ENCODE data around the gene NSA2. TPM values are rescaled to one million over a fixed set of nuclear protein-coding genes. Genes with fewer than 3 reads are reported as not detected.

NSA2 gene
- total RNA-seq, 1 experiment from 2014 or later, result 42.7 TPM

- no peak for DNase-seq (ENCODE audit: low read depth, low spot score)
- Histone ChIP-seq H3K4me3 (ENCODE audit: low read depth in 2 of 2, low read length in 2 of 2) (no peak overlapping the region), H3K36me3 (ENCODE audit: control insufficient read depth, insufficient read depth, low read length) (no peaks in the 10 kb centered on the region), H3K4me1 (ENCODE audit: control insufficient read depth, insufficient read depth, low read length) (no peaks in the 10 kb centered on the region), H3K27ac (ENCODE audit: low read length) (no peak overlapping the region), H3K27me3 (ENCODE audit: control insufficient read depth, insufficient read depth, low read length) (no peaks in the 10 kb centered on the region), H3K9me3 (ENCODE audit: control insufficient read depth, insufficient read depth, low read depth, low read length) (no peaks in the 10 kb centered on the region)
- ATAC-seq, result no peak
- ChIA-PET CTCF (no interaction called here), POLR2A (no interaction called here)
- TF ChIP-seq SIN3A (IDR thresholded peaks at IDR 0.05; ENCODE audit: borderline replicate concordance, insufficient read depth, low read depth, low read length), result no peak
- TF ChIP-seq CTCF (IDR thresholded peaks at IDR 0.05), result no peak
- TF ChIP-seq TCF7L2 (IDR thresholded peaks at IDR 0.05; ENCODE audit: low read depth, low read length), result no peak
- TF ChIP-seq POLR2AphosphoS5 (IDR thresholded peaks at IDR 0.05; ENCODE audit: low read depth, low read length), result no peak
- TF ChIP-seq REST (IDR thresholded peaks at IDR 0.05; ENCODE audit: insufficient read depth in 1 of 2, low read depth in 2 of 2, low read length in 1 of 2), result no peak
- BruUV-seq (replicated peaks), result no TSS peak
- intact Hi-C loops (cut with micrococcal nuclease; ENCODE audit: unreplicated experiment) (no loop called here), in situ Hi-C loops (cut with HindIII; ENCODE audit: low pct_unique_long_range_greater_than_20kb, low sequenced_read_pairs) (no loop called here)
Measured at GRCh38 chr5:74822288-74822687, 55.2 kb downstream of the NSA2 start.

GRCh38 chr5:74829413-74829812 lies 62.4 kb downstream of the NSA2 start:
- no peak for ATAC-seq
- H3K9me3 ChIP-seq (ENCODE audit: control insufficient read depth, insufficient read depth, low read depth, low read length), result no peaks in the 10 kb centered on the region
- no TSS peak for BruUV-seq (replicated peaks)
- POLR2A ChIA-PET, result no interaction called here
- in situ Hi-C loops (cut with HindIII; ENCODE audit: low pct_unique_long_range_greater_than_20kb, low sequenced_read_pairs) (no loop called here), intact Hi-C loops (cut with micrococcal nuclease; ENCODE audit: unreplicated experiment) (no loop called here)
- TF ChIP-seq CTCF (IDR thresholded peaks at IDR 0.05), result no peak
- no peak for TF ChIP-seq REST (IDR thresholded peaks at IDR 0.05; ENCODE audit: insufficient read depth in 1 of 2, low read depth in 2 of 2, low read length in 1 of 2)
- no peak for TF ChIP-seq TCF7L2 (IDR thresholded peaks at IDR 0.05; ENCODE audit: low read depth, low read length)
- TF ChIP-seq SIN3A (IDR thresholded peaks at IDR 0.05; ENCODE audit: borderline replicate concordance, insufficient read depth, low read depth, low read length), result no peak
- no peak for TF ChIP-seq POLR2AphosphoS5 (IDR thresholded peaks at IDR 0.05; ENCODE audit: low read depth, low read length)
- H3K4me1 ChIP-seq (ENCODE audit: control insufficient read depth, insufficient read depth, low read length), result no peaks in the 10 kb centered on the region; the same call in 1 of the 2 replicates
- no peaks in the 10 kb centered on the region for H3K27me3 ChIP-seq (ENCODE audit: control insufficient read depth, insufficient read depth, low read length)
- no peak overlapping the region for H3K4me3 ChIP-seq (ENCODE audit: low read depth in 2 of 2, low read length in 2 of 2)
- CTCF ChIA-PET, result no interaction called here
- no peak overlapping the region for H3K27ac ChIP-seq (ENCODE audit: low read length)
- no peak for DNase-seq (ENCODE audit: low read depth, low spot score)
- no peaks in the 10 kb centered on the region for H3K36me3 ChIP-seq (ENCODE audit: control insufficient read depth, insufficient read depth, low read length)

Other genes starting within 250 kb of the NSA2 start
- gene ENC1, start 126.5 kb upstream of the NSA2 start, total RNA-seq (2021; ENCODE audit: unreplicated experiment), result 37.0 TPM
- 248 TPM for gene HEXB, start 82.0 kb upstream of the NSA2 start, total RNA-seq (2021; ENCODE audit: unreplicated experiment)
- gene GFM2, start 132 bp upstream of the NSA2 start, total RNA-seq (2021; ENCODE audit: unreplicated experiment), result 22.5 TPM
- gene FAM169A, start 99.1 kb downstream of the NSA2 start, total RNA-seq (2021; ENCODE audit: unreplicated experiment), result 23.1 TPM